EH (cell line): ENCODE measurements around the gene GPX7.
"Not testable (repeated sequence)": the region's sequence is repeated elsewhere in the genome, so short reads cannot be mapped to it uniquely, and the experiment has no call there.

Experiments
- DNase-seq: peaks from one replicate; pipeline ENCODE4 v3.0.0-alpha.2; 2015; ENCODE audit warnings: low read depth

Gene GPX7

DNA sequence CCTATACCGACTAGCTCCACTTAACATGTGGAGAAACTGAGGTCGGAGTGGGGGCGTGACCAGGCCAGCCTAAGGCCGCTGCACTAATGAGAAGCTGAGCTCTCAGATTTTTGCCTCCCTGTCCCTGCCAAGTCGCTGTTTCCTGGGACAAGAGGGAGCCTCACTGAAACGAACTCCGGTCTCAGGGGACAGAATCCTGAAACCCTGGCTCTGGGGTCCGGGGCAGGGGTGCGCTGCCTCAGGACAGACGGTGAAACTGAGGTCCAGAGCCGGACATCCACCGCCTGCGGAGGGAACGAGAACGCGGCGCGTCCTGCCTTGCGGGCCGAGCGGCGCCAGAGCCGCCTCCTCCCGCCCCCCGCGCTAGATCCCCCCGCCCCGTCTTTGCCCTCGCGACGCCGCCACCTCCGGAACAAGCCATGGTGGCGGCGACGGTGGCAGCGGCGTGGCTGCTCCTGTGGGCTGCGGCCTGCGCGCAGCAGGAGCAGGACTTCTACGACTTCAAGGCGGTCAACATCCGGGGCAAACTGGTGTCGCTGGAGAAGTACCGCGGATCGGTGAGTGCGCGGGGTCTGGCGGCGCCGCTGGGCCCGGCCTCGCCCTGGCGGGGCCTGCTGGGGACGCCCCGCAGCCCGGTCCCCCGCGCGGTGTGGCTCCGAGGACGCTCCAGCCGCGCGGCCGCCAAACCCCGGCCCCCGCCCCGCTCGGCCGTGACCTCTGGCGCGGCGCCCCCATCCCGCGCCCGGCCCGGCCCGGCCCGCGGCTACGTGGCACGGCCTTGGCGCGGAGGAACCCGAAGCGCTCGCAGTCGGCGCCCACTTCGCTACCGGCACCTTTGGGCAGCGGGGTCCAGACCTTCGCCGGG is at the start of gene GPX7:
Gene GPX7 (plus strand): TSS at position 381 of the 865 bp plus-strand sequence. CDS start 39 bp downstream, at position 420.
- DNase-seq, result peak; percentile 62

DNA sequence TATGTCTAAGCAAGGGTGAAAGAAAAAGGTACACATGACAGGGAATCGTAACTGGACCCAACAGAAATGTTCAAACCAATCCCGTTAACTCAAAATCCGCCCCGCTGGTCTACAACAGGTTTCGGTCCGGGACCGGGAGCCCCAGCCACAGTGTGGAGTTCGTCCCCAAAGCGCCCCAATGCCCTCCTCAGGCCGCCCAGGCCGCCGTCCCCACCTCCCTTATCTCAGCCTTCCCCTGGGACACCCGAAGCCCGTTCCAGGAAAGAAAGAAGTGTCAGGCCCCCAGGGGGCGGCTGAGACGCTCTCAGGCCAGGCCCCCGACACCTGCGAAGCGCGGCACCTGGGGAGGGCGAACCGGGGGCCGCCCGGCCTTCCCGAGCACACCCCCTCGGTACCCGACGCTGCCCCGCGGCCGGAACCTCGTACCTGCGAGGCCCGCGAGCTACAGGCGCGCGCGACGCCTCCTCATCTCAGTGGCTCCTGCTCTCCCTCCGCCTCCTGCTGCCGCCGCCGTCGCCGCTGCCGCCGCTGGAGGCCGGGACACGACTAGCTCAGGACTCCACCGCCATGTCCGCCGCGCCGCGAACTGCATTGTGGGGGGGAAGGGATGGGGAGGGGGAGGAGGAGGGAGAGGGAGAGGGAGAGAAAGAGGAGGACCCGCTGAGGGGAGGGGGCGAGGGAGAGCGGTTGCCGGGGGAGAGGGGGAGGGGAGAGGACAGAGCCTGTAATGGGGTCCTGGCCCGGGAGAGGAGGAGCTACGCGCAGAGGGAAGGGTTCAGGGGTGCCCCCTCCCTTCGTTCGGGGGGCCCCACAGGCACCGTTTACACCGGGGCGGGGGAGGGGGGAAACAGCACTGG is 49.4 kb upstream of the GPX7 start, which contains the start of gene TUT4:
Gene TUT4 (minus strand): TSS at position 588 of the 857 bp plus-strand sequence. CDS start 26,812 bp downstream, outside the sequence.
- peak; percentile 77 for DNase-seq

DNA sequence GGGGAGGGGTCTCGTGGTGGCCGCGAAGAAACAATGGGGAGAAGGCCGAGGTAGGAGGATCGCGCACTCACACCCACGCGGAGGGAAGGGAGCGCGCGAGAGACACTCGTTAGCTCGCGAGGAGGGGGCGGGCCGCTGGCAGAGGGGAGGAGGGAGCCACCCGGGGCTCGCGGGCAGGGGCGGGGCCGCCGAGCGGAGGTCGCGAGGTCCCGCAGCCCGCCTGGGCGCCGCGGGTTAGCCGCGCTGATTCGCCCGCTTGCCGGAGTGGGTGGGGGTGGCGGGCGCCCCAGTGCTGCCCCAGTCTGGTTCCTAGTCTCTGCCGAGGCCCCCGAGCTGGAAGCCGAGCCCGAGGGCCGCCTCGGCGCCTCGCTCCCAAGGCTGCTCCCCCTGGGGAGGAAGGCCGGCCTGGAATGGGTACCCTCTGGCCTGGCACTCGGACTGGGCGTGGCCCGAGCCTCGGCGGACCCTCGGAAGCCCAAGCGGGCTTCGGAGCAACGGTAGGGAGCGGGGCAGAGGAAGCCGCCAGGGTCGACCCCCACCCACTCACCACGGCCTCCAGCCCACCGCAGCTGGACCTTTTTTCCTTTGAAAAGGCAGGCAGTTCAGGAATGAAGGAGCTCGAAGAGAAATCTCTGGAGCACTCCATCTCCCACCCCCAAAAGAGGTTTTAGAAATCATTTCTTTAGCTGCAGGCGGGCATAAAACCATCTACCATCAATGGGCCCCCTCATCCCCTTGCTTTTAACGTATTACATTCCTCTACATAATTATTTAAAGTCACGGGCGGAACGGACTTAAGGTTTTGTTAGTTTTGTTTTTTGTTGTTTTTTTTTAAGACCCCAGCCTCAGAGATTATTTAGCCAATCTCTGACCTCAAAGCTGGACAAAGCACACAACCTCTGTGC is 48.6 kb upstream of the GPX7 start:
- peak; percentile 86 for DNase-seq

DNA sequence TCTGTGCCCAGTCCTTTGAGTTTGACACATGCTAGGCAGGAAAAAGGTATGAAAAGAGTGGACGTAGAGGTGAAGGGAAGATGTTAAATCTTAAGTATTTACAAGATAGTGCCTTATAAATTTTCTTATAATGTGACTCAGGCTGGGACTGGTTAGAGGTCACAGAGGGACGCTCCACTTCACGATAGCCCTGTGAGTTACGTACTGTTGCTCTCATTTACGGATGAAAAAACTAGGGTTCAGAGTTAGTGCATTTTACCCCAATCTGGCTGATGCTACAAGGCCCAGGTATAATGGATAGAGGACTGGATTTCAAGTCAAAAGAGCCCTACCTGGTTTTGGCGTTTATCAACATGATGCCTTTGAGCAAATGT is 47.9 kb upstream of the GPX7 start:
- no peak for DNase-seq

DNA sequence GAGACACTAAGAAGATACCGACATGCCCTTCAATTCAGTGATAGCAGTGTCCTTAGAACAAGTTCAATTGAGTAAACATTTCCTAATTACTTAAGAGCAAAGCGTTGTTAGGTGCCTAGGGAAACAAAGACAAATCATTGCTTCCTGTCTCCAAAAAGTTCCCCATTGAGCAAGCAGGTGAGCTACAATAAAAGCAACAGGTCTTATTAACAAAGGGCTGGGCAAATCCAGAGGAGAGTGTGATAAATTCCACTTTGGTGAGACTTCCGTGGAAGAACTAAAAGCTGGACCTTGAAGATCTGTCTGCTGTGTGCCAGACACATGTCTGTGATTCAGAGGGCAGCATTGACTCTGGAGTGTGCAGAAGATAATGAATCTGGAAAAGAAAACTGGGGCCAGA is 47.4 kb upstream of the GPX7 start:
- peak; percentile 32 for DNase-seq

DNA sequence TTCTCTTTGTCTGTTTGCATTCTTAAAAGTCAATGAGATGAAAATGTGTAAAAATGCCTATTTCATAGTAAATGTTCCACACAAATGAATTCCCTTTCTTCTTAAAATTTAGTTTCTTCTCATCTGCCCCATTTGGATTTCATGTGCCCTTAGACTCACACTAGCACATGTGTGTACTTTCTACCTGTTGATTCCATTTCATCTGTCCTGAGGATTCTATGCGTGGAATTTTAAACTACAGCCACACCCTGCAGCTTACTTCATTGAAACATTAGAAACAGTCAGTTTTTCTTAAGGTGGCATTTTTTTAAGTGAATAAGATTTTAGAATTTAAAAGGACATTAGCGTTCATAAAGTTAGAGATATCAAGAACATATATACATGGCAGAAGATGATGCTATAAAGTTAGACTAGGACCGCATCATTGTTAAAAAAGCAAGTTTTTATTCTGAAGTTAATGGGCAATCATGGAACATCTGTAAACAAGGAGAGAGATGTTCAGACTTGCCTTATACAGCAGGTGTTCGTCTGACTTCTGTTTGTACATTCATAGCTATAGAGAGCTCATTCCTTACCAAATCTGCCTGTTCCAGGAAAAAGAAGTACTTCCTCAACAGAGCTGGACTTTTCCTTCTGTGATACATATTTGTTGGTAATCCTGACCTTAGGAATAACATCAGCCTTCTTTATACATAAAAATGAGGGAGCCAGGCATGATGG is 45.4 kb upstream of the GPX7 start:
- no peak for DNase-seq

DNA sequence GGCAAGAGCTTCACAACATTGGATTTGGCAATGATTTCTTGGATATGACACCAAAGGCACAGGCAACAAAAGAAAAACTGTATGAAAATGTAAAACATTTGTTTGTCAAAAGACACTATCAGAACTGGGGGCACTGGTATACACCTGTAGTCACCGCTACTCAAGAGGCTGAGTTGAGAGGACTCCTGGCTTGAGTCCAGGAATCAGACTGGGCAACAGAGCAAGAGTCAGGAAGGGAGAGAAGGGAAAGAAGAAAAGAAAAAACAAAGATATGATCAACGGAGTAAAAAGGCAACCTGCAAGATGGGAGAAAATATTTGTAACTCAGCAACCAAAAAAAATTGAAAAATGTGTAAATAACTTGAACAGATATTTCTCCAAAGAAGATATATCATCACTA is 43.2 kb upstream of the GPX7 start:
- no peak for DNase-seq

DNA sequence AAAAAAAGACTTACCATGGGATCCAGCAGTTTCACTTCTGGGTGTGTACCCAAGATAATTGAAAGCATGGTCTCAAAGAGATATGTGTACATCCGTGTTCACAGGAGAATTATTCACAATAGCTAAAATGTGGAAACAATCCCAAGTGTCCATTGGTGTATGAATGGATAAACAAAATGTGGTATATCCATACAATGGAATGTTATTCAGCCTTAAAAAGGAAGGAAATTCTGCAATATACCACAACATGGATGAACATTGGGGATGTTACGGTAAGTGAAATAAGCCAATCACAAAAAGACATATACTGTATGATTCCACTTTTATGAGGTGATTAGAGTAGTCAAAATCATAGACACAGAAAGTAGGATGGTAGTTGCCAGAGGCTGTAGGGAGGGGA is 42.3 kb upstream of the GPX7 start:
- DNase-seq, result no peak

DNA sequence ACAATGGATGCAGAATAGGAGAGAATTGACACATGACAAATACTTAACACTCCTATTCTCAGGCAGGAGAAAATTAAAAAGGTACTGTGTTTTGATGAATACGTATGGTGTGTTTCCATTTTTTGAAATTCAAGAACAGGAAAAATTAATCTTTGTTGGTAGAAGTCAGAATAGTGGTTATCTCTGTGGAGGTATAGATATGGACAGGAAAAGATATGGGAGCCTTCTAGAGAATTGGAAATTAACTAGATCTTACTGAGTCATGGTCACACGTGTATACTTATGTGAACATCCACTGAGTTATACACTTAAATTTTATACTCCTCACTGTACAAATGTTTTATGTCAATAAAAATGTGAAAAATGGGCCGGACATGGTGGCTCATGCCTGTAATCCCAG is 39.4 kb upstream of the GPX7 start:
- DNase-seq, result no peak

DNA sequence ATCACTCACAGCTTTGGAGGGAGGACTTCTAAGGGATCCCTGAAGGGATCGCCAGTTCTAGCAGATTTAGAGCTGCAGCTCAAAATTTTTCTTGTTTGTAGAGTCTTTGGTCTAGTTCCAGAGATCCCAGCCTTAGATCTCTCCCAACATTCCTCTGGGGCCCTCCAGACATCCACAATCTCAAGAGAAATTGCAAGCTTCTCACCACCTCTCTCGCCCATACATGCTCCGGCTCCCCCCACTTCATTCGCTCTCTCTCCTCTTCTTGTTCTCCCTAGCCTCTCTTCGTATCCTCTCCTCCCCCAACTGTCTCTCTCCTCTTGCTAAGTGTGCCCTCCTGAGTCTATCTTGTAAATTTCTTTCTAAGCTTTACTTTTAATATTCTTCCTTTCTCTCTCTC is 34.2 kb upstream of the GPX7 start:
- peak; percentile 38 for DNase-seq

DNA sequence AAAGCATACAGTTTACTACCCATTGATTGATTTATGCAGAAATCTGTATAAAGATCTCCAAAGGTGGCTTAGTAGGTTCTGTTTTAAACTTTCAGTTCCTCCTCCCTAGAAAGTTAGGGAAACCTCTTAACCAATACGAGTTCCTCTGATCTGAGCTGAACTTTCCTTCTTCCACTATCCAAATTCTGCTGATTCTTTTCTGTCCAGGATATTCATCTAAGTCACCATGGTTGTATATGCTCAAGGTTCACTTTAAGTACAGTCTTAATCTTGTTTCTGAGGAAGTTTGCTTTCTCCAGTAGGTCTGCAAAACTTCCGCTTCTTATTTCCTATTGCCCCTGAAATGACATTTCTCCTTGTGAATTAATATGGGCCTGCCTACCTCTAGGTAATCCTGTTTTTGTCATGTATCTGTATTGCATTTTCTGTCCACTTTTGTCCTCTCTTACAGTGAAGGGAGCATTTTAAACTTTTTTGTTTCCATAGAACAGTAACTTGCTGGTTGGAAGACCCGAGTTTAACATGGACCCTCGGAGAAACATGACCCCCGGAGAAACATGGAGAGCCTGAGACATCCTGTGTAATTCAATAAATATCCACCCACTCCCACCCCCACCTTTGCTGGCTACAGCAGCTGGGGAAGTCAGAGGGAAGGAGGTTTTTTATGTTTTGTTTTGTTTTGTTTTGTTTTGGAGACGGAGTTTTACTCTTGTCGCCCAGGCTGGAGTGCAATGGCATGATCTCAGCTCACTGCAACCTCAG is 32.5 kb upstream of the GPX7 start:
- DNase-seq, result no peak

DNA sequence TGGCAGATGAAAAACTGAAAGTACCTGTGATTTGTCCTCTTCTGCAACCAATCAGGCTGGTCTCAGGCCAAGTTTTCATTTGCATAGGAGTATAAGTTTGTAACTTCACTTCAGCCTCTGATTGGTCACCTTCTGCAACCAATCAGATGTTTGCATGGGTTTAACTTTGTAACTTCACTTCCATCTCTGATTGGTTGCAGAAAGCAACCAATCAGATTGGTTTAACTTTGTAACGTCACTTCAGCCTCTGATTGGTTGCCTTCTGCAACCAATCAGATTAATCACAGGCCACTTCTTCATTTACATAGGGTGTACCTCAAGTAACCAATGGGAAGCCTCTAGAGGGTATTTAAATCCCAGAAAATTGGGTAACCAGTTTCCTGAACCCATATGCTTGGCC is 30.4 kb upstream of the GPX7 start:
- peak; percentile 16 for DNase-seq

DNA sequence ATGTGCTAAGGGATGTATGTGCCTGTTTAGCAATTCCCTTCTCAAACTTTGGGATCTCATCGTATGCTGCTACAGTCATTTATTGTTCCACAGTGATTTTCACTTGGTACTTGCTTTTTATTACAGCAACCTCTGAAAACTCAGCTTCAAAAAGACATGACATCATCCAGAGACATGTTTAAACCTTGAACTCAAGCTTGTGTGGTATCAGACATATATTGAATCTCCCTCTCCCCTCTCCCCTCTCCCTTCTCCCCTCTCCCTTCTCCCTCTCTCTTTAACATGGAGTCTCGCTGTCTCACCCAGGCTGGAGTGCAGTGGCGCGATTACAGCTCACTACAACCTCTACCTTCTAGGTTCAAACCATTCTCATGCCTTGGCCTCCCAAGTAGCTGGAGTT is 29.8 kb upstream of the GPX7 start:
- DNase-seq, result no peak

DNA sequence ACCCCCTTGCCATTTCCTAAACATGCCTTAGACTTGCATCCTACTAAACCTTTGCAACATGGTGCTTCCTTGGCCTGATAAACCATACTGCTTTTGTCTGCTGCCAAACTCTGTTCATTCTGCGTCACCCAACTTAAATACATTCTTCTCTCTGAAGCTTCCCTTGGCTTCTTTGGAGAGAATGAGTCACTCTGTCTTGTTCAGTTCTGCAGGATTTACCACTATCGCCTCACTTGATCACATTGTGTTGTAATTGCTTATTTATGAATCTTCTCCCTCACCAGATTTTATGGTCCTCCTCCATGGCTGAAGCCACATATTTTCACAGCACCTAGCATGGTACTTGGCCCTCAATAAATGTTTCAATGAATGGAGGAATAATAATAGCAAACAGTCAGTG is 27.6 kb upstream of the GPX7 start:
- peak; percentile 96 for DNase-seq

DNA sequence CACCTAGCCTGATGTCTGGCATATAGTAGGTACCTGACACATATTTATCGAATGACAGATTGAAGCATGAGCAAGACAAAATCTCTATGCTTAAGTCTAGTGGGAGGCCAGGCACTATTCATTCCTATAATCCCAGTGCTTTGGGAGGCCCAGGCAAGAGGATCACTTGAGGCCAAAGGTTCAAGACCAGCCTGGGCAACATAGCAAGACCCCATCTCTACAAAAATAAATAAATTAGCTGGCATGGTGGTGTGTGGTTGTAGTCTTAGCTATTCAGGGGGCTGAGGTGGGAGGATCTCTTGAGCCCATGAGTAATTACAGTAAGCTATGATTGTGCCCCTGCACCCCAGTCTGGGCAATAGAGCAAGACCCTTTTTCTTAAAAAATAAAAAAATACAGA is 26.1 kb upstream of the GPX7 start:
- no peak for DNase-seq

DNA sequence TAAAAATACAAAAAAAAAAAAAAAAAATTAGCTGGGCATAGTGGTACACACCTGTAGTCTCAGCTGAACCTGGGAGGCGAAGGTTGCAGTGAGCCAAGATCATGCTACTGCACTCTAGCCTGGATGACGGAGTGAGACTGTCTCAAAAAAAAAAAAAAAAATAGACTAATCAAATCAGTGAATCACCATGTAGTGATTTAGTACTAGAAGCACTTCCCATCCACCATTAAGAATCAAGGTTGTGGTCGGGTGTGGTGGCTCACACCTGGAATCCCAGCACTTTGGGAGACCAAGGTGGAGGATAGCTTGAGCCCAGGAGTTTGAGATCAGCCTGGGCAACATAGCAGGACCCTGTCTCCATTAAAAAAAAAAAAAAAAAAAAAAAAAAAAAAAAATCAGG is 24.1 kb upstream of the GPX7 start:
- not testable (repeated sequence) for DNase-seq

DNA sequence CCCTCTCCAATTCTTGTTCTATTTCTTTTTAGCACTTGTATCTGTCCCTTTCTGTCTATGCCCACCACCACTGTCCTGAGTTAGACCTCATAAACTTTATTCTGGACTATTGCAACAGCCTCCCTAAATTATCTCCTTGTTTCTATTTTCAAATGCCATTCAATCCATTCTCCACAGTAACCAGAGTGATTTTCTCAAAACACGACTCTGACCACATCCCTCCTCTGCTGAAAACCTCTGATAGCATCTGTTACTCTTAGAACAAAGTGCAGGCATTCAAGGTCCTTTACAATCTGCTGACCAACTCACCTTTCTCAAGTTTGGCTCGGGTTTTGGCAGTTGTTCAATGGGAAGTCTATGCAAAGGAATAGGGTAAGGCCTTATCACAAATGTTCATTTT is 22.8 kb upstream of the GPX7 start:
- DNase-seq, result peak; percentile 57

DNA sequence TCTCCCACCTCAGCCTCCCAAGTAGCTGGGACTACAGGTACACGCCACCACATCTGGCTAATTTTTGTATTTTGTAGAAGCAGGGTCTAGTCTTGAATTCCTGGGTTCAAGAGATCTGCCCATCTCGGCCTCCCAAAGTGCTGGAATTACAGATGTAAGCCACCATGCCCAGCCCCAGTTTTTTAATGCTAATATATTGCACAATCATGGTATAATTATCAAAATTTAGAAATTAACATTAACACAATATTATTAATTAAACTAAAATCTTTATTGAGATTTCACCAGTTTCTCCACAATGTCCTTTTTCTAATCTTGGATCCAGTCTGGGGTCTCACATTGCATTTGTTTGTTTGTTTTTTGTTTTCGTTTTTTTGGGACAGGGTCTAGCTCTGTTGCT is 21.9 kb upstream of the GPX7 start:
- no peak for DNase-seq

DNA sequence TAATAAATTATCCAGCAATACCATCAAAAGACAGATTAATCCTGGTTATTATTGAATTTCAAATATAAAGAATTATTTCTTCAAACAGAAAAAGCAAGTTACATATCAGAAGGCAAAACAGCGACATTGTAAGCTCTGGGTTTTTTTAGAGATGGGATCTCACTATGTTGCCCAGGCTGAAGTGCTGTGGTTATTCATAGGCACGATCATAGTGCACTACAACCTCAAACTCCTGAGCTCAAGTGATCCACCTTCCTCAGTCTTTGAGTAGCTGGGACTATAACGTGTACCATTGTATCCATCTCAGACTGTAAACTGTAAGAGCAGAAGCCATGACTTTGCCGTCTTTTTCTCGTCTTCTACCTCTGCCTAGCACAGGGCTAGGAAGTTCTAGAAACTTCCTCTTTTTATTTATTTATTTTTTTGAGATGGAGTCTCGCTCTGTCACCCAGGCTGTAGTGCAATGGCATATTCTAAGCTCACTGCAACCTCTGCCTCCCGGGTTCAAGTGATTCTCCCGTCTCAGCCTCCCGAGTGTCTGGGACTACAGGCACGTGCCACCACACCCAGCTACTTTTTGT is 20.0 kb upstream of the GPX7 start:
- no peak for DNase-seq

DNA sequence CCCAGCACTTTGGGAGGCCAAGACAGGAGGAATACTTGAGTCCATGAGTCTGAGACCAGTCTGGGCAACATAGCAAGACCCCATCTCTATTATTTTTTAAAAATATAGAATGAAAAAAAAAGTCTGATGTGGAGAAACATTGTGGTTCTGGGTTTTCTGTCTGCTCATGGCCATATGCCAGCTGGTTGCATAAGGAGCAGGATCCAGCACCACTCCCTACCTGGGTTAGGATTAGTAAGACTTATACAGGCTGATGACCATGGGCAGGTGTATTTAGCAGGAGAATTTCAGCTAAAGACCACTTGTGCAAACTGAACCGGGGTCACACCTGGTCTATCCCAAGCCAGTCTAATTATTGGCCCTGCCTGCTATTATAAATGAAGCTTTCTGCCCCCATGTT is 16.7 kb upstream of the GPX7 start:
- DNase-seq, result no peak
